ENCODE measurements around the gene OR10G8.

DNA sequence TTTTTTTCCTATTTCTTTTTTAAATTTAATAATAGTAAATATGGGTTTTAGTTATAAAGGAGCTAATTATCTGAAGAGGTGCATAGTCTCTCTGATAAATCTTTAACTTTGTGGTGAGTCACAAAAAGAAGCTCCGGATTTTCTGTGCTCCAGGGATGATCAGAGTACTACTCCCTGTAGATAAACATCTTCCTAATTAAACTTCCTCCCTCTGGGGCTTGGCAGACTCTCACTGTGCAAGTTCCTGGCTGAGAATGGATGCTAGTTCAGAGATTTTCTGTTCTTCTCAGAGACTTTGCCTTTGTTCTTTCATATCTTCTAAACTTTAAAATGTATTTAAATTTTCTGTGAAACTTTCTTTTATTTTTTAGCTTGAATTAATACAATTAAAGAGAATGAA lies 14.7 kb downstream of the OR10G8 start, which contains the start of gene OR10G7:
- TF ChIP-seq, protein P1, sequence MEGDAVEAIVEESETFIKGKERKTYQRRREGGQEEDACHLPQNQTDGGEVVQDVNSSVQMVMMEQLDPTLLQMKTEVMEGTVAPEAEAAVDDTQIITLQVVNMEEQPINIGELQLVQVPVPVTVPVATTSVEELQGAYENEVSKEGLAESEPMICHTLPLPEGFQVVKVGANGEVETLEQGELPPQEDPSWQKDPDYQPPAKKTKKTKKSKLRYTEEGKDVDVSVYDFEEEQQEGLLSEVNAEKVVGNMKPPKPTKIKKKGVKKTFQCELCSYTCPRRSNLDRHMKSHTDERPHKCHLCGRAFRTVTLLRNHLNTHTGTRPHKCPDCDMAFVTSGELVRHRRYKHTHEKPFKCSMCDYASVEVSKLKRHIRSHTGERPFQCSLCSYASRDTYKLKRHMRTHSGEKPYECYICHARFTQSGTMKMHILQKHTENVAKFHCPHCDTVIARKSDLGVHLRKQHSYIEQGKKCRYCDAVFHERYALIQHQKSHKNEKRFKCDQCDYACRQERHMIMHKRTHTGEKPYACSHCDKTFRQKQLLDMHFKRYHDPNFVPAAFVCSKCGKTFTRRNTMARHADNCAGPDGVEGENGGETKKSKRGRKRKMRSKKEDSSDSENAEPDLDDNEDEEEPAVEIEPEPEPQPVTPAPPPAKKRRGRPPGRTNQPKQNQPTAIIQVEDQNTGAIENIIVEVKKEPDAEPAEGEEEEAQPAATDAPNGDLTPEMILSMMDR (conservative IDR thresholded peaks at IDR 0.05), result no peak
- TF ChIP-seq EZH2 (IDR thresholded peaks at IDR 0.05; ENCODE audit: low read depth), result no peak
